DND-41 (cell line): ENCODE data around the gene CKAP5.

Experiments used
- CTCF ChIP-seq: IDR thresholded peaks from 2 replicates; pipeline ENCODE4 v1.5.1; 2012; ENCODE audit warnings: borderline replicate concordance, low read length, moderate library complexity, mild to moderate bottlenecking; ENCODE audit not compliant: poor library complexity, severe bottlenecking; ENCODE audit errors: extremely low read depth
- EZH2 ChIP-seq: IDR thresholded peaks from 3 replicates; pipeline ENCODE4 v1.6.1; 2012; ENCODE audit warnings: borderline replicate concordance, low read depth, mild to moderate bottlenecking, moderate library complexity, low read length, inconsistent platforms; ENCODE audit not compliant: severe bottlenecking

GRCh38 chr11:46729110-46730027, 116.7 kb downstream of the CKAP5 start:
- no peak for TF ChIP-seq CTCF
- no peak for TF ChIP-seq EZH2
